Activated CD4-positive, alpha-beta T cell treated with anti-CD3 and anti-CD28 coated beads, Interleukin-2, amount 50 U/mL, for 4 hours (primary cell): ENCODE results near the gene SHC4.
"Not testable (repeated sequence)": the region's sequence is repeated elsewhere in the genome, so short reads cannot be mapped to it uniquely, and the experiment has no call there.

Experiments
- DNase-seq, 2 experiments: peaks; one replicate each; pipeline ENCODE4 v3.0.0-alpha.2; 2020

The SHC4 gene, protein sequence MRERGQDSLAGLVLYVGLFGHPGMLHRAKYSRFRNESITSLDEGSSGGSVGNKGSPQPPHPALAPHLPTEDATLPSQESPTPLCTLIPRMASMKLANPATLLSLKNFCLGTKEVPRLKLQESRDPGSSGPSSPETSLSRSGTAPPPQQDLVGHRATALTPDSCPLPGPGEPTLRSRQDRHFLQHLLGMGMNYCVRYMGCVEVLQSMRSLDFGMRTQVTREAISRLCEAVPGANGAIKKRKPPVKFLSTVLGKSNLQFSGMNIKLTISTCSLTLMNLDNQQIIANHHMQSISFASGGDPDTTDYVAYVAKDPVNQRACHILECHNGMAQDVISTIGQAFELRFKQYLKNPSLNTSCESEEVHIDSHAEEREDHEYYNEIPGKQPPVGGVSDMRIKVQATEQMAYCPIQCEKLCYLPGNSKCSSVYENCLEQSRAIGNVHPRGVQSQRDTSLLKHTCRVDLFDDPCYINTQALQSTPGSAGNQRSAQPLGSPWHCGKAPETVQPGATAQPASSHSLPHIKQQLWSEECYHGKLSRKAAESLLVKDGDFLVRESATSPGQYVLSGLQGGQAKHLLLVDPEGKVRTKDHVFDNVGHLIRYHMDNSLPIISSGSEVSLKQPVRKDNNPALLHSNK

DNA sequence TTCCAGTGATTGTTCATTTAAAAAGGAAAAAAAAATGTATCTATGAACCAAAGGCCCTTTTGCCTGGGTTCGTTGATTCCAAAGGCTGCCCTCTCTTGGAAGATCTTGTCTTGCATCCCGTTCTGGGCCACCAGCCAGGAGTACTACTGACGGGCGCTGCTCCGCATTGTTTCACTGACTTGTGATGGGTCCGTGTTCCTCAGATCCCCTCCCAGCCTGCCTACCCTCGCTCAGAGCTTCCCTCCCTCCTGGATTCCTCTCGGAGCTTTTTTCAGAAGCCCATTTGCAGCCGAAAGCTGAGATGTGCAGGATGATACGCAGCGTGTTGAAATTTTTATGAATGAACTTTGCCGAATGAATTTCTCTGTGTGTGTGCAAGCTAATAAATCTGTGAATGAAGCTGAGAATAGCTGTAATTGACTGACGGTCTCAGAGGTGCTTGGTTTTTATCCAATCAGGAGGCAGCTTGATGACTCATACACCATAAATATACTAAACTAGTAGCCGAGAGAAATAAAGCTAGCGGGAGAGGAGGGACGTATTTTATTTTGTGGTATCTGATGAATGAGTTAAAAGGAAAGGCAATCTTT is at the start of gene SHC4:
SHC4 (minus strand) TSS at position 396 of the 590 bp plus-strand sequence. CDS start 904 bp downstream, outside the sequence.
- no peak for DNase-seq

DNA sequence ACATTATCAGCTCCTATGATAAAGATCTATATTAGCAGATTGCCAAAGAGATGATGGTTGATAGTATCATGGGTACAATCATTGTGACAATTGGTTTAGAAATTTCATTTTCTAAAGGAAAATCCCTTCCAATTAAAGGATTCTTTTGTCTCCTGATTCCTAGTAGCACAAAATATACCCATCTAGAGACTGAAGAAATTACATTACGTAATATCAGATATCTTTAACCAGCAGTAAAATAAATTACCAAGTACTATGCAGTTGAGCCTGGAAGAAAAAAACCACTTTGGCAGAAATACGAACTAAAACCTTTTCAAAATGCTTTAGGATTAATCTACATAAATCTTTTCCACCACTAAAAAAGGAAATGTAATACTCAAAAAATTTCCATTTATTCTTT is 35.6 kb upstream of the SHC4 start:
- DNase-seq, result no peak

DNA sequence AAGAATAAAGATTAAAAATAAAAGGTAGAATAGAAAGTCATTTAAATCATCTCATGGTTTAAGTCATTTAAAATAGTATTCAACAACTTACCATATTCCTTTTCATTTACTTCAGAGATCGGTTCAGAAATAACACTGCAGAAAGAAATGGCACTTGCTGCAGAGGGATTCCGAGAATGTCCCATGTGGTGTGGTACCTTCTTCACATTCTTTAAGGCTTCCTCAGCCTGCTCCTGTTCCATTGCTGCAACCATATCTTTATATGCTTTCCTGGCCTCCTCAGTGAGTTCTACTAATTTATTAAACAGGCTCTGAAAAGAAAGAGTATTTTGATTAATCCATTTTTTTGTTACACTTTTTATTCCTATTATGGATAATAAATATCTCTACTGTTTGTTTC is 32.6 kb upstream of the SHC4 start:
- DNase-seq, result no peak

DNA sequence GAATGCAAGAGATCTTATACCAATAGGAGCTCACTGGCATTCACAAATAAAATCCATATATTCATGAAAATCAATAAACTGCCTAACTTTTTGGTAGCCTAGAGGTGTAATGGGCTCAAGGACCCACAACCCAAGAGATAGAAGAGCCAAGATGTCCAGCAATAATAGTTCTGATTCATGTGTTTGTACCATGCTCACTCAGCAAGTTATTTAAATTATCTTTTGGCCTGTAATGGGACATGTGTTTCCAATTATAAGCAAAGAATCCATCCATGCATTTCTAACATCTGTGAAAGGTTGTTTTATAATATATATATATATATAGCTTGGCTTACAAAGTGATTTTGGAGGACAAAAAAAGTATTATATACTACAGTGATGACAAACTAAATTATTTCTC is 29.7 kb upstream of the SHC4 start:
- DNase-seq, result no peak

DNA sequence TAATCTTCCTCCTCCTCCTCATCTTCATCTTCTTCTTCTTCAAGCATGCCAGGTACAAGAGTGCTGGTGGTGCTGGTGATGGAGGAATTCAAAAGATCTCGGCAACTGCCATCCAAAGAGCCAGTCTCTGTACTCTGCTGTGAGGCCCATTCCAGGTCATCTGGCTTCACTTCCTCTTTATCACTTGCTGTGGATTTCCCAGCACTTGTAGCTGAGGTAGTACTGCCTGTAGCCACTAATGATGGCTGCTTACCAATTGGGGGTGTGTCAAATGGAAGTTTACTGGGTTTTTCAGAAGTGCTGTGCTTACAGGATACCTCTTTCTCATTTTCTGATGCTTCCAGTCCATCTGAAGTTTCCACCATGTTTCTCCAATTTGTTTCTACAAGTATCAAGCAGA is 28.8 kb upstream of the SHC4 start:
- no peak for DNase-seq

DNA sequence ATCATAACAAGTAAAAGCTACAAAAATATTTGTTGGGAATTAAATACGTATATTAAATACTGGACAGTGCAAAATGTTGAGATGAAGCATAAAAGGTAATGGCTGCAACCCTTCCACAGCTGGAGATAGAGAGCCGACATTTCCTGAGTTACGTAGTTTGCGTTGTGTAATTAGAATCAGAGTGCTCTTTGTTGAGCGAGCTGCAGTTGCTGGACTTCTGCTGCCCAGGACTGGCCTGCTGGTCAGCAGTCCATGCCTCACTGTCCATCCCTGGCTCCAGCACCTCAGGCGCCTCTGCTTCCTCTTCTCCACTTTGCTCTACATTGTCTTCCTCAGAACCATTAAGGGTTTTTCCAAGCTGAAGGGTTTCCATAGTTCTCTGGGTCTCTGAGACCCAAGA is 28.4 kb upstream of the SHC4 start:
- DNase-seq, result no peak

DNA sequence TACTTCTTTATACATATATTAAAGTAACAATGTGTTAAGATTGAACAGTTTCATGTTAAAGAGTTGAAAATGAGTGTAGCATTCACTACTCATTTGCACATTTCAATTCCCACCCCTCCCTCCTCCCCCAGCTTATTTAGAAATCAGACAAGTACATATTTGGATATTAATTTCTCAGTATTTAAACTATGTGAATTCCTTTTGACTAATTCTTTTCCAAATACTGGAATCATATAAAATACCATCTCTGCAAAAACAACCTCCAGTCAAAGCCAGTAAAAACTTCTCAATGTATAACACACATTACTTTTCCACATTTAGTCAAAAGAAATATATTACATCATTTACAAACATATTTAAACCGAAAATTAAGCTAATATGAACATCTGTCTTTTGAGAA is 25.5 kb upstream of the SHC4 start:
- DNase-seq, result no peak

DNA sequence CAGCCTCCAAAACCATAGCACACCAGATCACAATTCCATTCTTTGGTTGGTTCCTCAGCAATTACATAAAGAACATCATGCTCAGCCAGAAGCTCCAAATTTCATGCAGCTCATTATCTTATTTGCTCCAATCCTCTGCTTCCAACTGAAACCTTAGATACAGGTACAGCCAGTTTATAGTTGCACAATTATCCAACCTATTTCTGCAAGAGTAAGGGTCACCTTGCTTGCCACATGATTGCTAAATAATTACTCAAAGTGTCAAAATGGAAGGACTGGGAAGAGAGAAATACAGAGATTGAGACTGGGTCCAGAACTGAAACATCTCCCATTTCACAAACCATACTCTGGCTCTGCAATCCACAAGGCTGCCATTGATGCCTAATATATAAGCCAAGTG is 23.4 kb upstream of the SHC4 start:
- no peak for DNase-seq

DNA sequence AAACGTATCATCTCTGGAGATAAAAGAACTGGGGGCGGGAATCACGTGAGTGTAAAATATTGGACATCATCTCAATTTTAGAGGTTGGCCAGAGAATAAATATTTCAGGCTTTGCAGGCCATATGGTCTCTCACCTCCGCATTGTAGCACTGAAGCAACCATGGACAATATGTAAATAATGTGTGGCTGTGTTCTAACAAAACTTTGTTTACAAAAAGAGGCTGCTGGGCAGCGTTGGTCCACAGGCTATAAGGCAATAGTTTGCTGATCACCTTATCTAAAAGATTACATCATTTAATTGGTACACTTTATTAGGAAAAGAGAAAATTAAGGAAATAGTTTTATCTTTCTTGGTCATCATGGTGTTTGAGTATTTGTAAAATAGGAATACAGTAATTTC is 22.5 kb upstream of the SHC4 start:
- no peak for DNase-seq

DNA sequence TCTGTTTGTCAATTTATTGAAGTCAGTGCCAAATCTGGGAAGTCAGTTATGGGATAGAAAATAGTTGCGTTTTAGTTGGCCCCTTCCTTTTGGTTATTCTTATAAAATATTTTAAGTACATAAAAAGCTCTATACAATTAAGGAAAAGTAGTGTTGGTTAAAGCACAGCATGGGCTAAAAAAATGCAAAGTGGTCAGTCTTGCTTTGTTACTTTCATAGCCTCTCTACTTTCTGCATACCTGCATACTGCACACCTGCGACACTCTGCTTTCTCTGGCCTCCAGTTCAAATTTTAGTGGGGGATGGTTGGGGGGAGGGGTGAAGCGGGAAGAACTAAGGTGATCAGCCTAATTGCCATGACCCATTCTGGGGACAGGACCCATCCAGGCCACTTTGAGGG is 21.8 kb upstream of the SHC4 start:
- DNase-seq, result no peak

DNA sequence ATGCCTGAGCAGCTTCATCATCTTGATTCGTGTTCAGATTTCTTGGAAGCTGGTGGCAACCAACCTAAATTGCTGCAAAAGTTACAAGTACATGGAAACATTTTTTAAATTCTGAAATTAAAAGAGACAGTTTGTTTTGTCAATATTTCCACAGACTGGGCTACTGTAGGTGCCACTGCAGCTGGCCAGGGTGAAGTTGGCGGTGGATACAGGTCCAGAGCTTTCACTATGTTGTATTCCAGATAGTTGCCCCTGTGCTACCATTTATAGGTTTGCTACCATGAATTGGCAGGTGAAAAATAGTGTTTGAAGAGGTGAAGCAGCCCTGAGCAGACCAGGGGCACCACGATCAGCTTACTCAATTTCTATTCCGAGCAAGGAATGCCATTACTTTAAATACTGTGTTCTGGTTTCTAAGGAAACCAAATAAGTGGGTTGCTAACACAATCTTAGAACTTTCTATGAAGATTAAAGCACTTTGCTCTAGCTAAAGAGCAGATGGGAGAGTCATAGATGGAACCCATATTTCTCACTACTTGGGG is 21.2 kb upstream of the SHC4 start:
- DNase-seq, result no peak

DNA sequence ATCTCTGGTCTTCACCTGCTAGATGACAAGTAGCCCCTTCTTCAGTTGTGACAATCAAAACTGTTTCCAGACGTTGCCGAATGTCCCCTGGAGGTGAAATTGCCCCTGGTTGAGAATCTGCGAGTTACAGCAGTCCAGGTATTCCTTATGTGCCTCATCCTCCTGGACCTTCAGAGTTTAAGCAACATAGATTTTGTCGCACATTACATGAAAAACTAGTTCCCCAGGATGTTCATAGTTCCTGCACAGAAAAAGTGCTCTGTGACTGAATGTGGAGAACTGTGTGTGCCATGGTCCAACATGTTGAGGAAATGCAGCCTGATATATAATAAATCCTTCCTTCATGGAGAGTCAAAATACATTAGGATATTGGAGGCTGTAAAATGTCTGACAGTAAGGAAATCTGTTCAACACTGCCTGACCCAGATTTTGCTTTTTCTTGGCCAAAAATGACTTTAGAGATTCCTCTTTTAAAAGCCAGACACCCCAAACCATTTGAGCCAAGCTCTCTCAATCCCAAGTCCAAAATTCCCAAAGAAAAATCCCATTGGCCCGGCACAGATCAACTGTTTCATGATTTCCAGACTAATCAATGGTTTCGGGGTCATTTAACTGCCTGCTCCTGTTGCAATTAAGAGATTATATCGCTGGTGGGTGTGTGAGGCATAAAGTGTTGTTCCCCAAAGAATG is 20.4 kb upstream of the SHC4 start:
- no peak for DNase-seq

DNA sequence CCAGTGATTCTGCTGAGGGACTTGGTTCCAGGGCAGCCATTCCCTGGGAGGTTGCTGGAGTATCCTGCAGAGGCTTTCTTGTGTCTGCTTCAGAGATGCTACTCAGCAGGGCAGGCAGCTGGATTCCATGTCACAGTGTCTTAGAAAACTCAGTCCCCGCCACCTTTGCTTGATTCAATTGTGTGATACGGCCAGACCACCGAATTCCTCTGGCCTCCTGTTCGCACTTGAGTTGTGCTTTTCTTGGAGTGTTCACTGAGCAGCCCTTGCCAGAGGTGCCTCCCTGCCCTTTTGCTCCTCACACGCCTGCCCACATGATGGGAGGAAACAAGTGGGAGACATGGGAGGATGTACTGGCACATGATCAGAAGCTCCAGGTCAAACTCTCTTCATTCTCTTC is 19.6 kb upstream of the SHC4 start:
- no peak for DNase-seq

DNA sequence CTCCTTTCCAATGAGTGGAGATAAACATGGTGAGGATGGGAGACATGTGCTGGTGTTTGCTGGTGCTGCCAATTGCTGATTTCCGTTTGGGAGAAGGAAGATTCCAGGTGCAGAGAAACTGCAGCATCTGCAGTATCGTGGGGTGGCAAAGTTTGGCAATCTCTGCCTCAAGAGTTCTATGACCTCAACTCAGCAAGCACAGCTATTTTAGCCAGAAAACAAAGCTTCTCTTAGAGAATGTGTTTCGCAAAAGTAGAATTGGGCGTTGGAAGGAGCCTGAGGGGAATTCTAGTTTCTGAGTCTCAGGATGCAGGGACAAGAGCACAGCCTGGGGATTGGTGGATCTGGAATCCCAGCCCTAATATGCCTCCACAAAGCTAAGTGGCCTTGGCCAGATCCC is 18.2 kb upstream of the SHC4 start:
- DNase-seq, result no peak

DNA sequence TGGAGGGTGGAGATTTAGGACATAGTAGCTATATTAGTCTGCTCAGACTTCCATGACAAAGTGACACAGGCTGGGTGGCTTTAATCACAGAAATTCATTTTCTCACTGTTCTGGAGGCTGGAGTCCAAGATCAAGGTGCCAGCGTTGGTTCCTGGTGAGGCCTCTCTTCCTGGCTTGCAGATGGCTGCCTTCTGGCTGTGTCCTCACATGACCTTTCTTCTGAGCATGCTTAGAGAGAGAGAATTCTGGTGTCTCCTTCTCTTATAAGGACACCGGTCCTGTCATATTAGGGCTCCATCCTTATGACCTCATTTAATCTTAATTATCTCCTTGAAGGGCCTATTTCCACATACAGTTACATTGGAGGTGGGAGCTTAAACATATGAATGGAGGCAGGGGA is 14.9 kb upstream of the SHC4 start:
- DNase-seq, result no peak

DNA sequence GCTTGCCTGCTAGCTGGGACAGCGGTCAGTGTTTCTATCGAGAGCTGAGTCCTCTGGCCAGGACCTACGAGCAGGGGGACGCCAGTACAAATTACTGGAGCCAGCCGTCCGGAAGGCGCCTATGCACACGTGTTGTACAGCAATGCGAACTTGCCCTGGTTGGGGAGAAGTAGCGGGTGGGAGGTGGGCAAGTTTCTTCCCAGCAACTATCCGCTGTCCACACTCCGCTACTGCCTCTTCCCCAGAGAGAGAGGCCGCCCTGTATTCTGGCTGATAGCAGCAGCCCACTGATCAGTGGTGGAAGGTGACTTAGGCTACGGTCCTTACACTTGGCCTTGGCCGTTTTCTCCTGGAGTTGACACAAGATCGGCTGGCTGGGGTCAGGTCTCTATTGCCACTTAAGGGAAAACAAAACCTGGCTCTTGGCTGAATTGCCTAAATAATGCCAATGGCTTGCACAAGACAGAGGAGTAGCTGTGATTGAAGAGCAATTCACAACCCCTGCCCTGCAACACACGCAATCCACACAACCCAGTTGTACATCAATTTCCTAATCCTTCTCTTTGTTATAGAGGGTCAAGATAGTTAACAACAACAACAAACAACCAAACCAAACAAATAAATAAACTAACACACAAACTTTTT is 12.8 kb upstream of the SHC4 start:
- DNase-seq, result no peak

DNA sequence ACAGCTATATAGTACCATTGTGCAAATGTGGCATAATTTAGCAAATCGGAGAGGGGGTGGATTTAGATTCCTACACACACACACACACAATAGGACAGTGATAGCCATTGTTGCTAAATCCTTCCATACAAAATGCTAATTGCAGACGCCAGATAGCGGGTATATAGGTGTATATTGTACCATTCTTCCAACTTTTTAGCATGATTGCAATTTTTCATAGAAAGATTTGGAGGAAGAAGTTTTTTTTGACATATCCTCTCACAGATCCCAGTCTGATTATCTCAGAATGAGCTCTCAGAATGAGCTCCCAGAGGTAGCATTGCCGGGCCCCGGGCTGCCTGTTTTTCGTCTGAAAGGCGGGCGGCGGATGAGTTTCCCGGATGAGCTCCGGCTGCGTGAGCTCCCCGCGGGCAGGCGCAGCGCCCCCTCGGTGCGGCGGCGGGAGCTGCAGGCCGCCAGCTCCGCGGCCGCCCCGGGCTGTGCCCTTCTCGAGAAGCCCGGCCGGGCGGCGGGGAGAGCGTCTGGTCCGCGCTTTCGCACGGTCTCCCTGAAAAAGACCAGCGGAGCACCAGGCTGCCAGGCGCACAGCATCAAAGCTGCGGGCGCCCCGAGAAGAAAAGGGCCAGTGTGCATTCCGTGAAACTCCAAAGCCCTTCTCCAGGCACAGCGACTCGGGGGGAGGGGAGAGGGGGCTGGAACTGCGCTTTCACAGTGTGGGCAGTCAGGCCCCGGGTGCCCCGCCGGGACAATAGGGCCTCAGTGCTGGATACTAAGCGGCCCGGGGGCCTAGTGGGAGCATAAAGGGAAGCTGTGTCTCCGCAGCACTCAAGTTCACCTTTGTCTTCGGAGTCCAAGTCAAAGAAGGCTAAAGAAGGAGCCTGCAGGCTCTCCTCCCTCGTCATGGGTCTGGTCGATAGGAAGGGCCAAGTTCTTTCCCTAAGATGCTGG is 12.0 kb upstream of the SHC4 start:
- DNase-seq, result peak; percentile 54 to 61

DNA sequence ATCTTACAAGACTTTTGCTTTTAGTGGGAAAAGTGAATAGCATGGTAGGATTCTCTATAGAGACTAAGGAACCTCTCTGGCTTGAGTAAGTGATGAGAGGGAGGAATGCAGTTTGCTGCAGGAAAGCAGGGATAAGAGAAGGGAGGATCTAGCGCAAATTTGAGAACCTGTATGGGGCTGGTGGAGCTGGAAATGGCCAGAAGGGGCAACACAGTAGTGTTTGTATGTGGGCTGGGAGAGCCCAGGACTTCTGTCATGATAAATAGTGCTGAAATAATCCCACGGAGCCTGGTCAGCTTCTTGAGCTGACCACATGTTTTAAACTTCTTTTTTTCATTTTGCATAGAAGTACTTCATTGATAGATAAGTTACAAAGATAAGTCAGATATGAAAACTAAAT is 11.2 kb upstream of the SHC4 start:
- no peak for DNase-seq

DNA sequence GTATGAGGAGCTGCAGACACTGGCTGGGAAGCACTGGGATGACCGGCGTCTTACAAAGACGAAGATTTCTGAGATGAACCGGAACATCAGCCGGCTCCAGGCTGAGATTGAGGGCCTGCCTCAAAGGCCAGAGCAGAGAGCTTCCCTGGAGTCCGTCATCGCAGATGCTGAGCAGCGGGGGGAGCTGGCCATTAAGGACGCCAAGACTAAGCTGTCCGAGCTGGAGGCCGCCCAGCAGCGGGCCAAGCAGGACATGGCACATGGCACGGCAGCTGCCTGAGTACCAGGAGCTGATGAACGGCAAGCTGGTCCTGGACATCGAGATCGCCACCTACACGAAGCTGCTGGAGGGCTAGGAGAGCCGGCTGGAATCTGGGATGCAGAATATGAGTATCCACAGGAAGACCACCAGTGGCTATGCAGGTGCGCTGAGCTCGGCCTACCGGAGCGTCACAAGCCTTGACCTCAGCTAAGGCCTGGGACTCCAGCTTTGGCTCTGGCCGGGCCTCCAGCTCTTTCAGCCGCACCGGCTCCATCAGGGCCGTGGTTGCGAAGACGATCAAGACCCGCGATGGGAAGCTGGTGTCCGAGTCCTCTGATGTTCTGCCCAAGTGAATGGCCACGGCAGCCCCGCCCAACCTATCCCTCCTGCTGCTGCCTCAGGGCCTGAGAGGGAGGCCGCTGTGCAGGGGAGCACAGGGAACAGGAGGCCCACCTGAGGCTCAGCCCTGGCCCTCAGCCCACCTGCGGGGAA is 9.2 kb upstream of the SHC4 start:
- DNase-seq, result no peak

DNA sequence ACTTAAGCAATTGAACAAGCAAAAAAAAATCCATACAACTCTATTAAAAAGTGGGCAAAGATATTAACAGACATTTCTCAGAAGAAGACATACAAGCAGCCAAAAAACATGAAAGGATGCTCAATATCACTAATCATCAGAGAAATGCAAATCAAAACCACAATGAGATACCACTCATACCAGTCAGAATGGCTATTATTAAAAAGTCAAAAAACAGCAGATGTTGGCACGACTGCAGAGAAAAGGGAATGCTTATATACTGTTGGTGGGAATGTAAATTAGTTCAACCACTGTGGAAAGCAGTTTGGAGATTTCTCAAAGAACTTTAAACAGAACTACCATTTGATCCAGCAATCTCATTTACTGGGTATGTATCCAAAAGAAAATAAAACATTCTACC is 7.2 kb upstream of the SHC4 start:
- not testable (repeated sequence) for DNase-seq

DNA sequence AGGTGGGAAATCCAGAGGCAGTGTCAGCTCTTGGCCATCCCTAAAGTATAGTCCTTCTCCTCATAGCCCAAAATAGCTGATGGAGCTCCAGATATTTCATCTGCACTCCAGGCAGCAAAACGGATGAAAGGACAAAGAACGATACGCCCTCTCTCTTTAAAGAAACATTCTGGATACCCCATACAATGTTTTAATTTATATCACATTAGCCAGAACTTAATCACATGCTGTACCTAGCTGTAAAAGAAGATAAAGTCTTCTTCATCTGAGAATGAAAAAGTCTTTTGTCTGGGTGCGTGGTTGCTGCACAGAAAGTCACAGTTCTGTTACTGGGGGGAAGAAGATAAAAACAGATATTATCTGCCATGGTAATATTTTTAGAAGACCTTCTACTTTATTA is 4.3 kb upstream of the SHC4 start:
- no peak for DNase-seq
